ENCODE data around the gene PDE6H.

DNA sequence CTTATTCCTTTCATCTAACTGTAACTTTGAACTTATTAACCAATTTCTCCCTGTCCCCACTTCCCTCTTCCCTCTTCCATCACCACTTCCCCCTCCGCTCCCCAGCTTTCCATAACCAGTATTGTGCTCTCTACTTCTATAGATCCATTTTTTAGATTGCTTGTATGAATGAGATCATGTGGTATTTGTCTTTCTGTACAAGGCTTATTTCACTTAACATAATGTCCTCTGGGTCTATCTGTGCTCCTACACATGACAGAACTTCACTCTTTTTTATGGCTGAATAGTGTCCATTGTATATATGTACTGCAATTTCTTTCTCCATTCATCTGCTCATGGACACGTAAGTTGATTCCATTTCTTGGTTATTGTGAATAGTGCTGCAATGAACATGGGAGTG is 48.9 kb upstream of the PDE6H start:
- TF ChIP-seq, protein P1, sequence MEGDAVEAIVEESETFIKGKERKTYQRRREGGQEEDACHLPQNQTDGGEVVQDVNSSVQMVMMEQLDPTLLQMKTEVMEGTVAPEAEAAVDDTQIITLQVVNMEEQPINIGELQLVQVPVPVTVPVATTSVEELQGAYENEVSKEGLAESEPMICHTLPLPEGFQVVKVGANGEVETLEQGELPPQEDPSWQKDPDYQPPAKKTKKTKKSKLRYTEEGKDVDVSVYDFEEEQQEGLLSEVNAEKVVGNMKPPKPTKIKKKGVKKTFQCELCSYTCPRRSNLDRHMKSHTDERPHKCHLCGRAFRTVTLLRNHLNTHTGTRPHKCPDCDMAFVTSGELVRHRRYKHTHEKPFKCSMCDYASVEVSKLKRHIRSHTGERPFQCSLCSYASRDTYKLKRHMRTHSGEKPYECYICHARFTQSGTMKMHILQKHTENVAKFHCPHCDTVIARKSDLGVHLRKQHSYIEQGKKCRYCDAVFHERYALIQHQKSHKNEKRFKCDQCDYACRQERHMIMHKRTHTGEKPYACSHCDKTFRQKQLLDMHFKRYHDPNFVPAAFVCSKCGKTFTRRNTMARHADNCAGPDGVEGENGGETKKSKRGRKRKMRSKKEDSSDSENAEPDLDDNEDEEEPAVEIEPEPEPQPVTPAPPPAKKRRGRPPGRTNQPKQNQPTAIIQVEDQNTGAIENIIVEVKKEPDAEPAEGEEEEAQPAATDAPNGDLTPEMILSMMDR (IDR thresholded peaks at IDR 0.05; ENCODE audit: low read depth, low read length, missing input control) = no peak
- TF ChIP-seq, protein P2, sequence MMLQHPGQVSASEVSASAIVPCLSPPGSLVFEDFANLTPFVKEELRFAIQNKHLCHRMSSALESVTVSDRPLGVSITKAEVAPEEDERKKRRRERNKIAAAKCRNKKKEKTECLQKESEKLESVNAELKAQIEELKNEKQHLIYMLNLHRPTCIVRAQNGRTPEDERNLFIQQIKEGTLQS (IDR thresholded peaks at IDR 0.05) = no peak
- TF ChIP-seq, protein P3, sequence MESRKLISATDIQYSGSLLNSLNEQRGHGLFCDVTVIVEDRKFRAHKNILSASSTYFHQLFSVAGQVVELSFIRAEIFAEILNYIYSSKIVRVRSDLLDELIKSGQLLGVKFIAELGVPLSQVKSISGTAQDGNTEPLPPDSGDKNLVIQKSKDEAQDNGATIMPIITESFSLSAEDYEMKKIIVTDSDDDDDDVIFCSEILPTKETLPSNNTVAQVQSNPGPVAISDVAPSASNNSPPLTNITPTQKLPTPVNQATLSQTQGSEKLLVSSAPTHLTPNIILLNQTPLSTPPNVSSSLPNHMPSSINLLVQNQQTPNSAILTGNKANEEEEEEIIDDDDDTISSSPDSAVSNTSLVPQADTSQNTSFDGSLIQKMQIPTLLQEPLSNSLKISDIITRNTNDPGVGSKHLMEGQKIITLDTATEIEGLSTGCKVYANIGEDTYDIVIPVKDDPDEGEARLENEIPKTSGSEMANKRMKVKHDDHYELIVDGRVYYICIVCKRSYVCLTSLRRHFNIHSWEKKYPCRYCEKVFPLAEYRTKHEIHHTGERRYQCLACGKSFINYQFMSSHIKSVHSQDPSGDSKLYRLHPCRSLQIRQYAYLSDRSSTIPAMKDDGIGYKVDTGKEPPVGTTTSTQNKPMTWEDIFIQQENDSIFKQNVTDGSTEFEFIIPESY (IDR thresholded peaks at IDR 0.05) = no peak
- TF ChIP-seq TAF1 (conservative IDR thresholded peaks at IDR 0.05) (no peak), RAD21 (IDR thresholded peaks at IDR 0.05) (no peak), YY1 (IDR thresholded peaks at IDR 0.05) (no peak), SP1 (IDR thresholded peaks at IDR 0.05) (no peak)

Measured in liver (tissue), 3 donors.